HG03175 (cell line): ENCODE data around the gene CDIPT.

Experiments
- ATAC-seq: cut with Tn5 transposase; IDR thresholded peaks from one replicate; pipeline ENCODE4 v1.9.1; 2021; ENCODE audit warnings: mild to moderate bottlenecking, moderate library complexity; ENCODE audit not compliant: unreplicated experiment

The CDIPT gene

DNA sequence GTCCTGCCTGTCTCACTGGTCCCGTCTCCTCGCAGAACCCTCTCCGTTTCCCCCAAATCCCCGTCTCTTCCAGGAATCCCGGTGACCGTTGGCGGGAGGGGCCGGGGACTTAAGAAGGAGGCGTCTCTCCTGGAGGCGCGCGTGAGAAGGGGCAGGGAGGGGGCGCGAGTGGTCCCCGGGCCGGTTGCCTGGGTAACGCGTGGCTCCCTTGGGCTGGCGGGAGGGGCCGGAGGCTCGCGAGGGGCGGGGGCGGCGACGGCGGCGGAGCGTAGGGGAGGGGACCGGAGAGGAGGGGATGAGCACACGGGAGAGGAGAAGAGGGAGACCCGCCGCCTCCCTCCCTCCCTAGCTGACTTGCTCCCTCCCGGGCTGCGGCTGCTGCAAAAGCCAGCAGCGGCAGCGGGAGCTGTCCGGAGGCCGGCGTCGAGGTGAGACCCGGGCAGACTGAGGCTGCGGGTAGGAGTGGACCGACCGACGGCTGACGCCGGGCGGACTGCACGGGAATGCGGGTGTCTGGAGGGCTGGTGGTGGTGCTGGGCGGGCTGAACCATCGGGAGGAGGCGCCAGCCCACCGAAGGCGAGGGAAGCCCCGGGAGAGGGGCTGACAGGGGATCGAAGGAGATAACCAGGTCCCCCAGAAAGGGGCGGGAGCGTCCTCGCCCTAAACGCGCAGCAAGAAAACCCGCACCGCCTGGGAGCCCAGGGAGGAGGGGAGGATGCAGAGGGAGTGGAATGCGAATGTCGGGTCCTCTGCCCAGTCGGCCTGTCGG is 50.9 kb downstream of the CDIPT start, which contains the start of gene PRRT2:
TSS of gene PRRT2 (plus strand) at position 298 of the 770 bp plus-strand sequence. CDS start 862 bp downstream, outside the sequence.
- no peak for ATAC-seq

DNA sequence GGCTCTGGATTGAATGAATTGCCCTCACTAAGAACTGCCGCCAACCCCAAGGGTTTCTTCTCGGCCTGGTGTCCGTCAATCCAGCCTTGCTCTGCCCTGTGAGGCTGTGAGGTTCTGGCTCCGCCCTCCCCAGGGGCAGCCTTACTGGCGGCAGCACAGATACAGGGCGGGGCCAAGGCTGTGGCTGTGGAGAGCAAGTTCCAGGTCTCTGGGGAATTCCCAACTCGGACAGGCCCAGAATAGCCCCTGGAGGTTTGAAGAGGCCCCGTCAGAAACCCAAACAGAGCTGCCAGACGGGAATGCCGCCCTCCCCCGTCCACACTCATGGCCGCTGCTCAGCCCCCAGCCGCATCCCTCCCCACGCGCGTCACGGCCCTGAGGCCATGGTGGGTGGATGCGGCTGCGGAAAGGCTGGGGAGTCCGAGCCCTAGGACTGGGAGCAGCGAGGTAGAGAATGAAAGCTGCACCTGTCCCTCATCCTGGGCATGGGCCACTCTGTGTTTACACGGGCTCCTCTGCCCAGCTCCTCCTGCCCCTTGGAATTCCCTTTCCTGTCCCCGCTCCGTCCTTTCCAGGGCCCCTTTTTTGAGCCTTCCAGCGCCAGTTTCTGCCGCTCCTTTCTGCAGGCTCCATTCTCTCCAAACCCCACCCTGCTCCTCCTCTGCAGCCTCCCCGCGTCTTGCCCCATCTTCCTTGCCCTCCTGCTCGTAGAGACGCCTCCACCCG is 51.7 kb downstream of the CDIPT start:
- peak; percentile 32 for ATAC-seq

DNA sequence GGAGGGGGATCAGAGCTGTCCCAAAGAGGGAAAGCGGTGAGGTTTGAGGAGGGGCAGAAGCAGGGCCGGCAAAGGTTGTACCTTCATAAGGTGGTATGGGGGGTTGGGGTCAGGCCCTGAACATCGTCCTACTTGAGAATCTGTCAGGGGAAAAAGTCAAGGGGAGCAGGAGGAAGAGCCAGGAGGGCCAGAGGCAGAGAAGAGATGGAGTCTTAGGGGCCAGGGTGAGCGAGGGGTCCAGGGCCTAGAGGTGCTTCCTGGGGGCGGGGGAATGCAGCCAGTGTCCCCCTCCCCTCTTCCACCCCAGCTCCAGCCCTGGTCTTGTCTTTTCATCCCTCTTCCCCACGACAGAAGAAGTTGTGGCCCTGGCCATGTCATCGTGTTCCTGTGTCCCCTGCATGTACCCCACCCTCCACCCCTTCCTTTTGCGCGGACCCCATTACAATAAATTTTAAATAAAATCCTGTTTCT is 52.3 kb downstream of the CDIPT start:
- ATAC-seq: no peak

DNA sequence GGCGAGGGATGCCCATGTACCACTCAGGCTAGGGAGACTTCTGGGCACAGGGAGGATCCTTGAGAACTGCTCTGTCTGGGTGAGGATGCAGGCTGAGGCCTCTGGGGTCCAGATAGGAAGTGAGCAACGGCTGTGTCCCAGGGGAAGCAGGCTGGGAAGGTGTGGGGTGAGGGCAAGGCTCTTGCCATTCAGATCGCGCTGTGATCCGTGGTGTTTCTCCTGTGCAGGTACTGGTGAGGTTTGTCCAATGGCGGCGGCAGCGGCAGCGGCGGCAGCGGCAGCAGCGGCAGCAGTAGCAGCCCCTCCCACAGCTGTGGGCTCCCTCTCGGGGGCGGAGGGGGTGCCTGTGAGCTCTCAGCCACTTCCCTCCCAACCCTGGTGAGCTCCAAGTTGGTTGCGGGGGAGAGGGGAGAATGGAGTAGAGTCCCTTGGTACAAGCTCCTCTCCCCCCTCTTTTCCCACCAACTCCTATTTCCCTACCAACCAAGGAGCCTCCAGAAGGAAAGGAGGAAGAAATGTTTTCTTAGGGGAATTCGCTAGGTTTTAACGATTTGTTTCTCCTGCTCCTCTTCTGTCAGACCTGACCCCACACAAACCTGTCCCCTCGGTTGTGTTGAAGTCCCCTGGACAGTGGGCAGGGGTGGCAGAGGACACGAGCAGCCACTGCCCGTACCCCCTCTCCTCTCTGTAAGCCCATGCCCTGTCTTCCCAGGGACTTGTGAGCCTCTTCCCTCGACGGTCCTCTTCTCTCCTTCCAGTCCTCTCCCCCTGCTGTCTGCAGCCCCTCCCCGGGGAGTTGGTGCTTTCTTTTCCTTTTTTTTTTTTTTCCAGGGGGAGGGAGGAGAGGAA is 53.0 kb downstream of the CDIPT start:
- ATAC-seq: no peak

DNA sequence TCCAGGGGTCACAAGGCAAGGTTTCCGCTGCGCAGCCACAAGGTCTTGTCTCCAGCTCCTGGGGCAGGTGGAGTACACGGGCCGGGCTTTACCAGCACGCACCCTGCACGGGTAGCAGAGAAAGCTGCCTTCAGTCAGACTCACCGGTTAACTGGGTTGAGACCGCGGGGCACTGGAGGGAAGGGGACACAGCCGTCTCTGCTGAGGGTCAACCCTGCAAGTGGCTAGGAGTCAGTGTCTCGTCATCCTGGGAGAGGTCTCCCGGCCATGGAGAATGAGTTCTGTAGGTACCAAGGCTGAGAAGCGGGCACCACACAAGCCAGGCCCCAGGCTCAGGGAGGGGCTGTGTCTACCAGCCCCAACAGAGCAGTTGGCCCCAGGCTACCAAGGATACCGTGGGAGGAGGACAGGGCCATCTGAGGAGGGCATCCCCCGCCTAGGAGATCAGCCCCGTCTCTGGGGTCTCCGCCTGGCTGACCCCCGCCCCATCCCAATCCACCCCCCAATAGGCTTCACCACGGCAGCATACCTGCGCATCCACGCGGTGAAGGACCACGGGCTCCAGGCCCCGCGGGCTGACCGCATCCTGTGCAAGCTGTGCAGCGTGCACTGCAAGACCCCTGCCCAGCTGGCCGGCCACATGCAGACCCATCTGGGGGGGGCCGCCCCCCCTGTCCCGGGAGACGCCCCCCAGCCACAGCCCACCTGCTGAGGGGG is 53.8 kb downstream of the CDIPT start:
- ATAC-seq: no peak
